Esophagus squamous epithelium (tissue), 5 donors: ENCODE results near the gene NLRP5. TPM values are rescaled to one million over a fixed set of nuclear protein-coding genes. Genes with fewer than 3 reads are reported as not detected.

Experiments used
- DNase-seq: peaks from one replicate; lab custom pipeline; 2025; lab: John Stamatoyannopoulos, UW
- H3K27ac ChIP-seq, 4 donors: fragments of 200-600 bp; sonication (generic); one replicate each; pipeline ENCODE4 v1.5.1; 2016 to 2019; ENCODE audit warnings: mild to moderate bottlenecking in 1 of 4
- H3K27me3 ChIP-seq, 4 donors: fragments of 200-600 bp; sonication (generic); 1 replicate in 3 of 4; 2 replicates in 1 of 4; pipeline versions ENCODE4 v1.5.1 to v1.6.0; 2017 to 2021; ENCODE audit warnings: antibody characterized with exemption in 1 of 4
- H3K36me3 ChIP-seq, 3 donors: fragments of 200-600 bp; sonication (generic); one replicate each; pipeline ENCODE4 v1.5.1; 2016 to 2019
- H3K4me1 ChIP-seq, 3 donors: fragments of 200-600 bp; sonication (generic); one replicate each; pipeline ENCODE4 v1.5.1; 2017 to 2019
- H3K4me3 ChIP-seq, 4 donors: fragments of 200-600 bp; sonication (generic); 1 replicate in 3 of 4; 2 replicates in 1 of 4; pipeline ENCODE4 v1.5.1; 2016 to 2019; ENCODE audit warnings: mild to moderate bottlenecking in 2 of 4, moderate library complexity in 1 of 4
- H3K9me3 ChIP-seq, 3 donors: fragments of 200-600 bp; sonication (generic); one replicate each; pipeline ENCODE4 v1.5.1; 2016 to 2019
- CTCF ChIP-seq, 6 experiments: fragments of 450-650 bp in 4 of 6; fragments of 200-600 bp in 2 of 6; sonication (generic) in 2 of 6; IDR thresholded peaks; one replicate each; pipeline ENCODE4 v1.5.1; 2016 to 2019; ENCODE audit warnings: antibody characterized with exemption in 6 of 6, mild to moderate bottlenecking in 4 of 6, moderate library complexity in 4 of 6
- POLR2A ChIP-seq, 4 donors: fragments of 450-650 bp; IDR thresholded peaks; one replicate each; pipeline ENCODE4 v1.6.1; 2017; ENCODE audit warnings: antibody characterized with exemption in 4 of 4, mild to moderate bottlenecking in 4 of 4, moderate library complexity in 3 of 4
- WGBS, 2 donors: methylation state at CpG; one replicate each; pipeline ENCODE4 v1.1.5; 2018; 5-methylcytosine and 5-hydroxymethylcytosine counted together
- intact Hi-C: fragments of 100-400 bp; cut with DNase I; formaldehyde crosslinking; loops from one replicate; pipeline ENCODE4 v1.15.0; 2022
- total RNA-seq, 4 donors: library from RNA; depleted of rRNA; stranded (reverse); fragments of >200 nt; gene quantifications; one replicate each; pipeline ENCODE4 v1.1.0, GENCODE V29; 2016
- donor health status: DM: yes; HTN: yes; CAD: no.

Gene NLRP5
- total RNA-seq, 4 donors from 2014 or later: not detected

- peaks cover 47 to 87% (median 71%) of the 10 kb centered on the region in 3 donors for H3K4me1 ChIP-seq
- intact Hi-C loops: loop anchor here (10.0 kb wide), 1 partner anchor 48 kb away; no protein-coding TSS in a partner anchor
- no peak for TF ChIP-seq POLR2A (IDR thresholded peaks at IDR 0.05)
- TF ChIP-seq CTCF (IDR thresholded peaks at IDR 0.05): no peak
- peak overlapping the region in 3 of 4 donors; percentile 30 to 71 (median 69) for H3K27ac ChIP-seq
- peaks cover 3 to 35% (median 9%) of the 10 kb centered on the region in 3 donors for H3K36me3 ChIP-seq
- H3K4me3 ChIP-seq: no peak overlapping the region
- 70 to 87% methylated on average over 2 to 11 of the region's 11 CpGs for WGBS, 2 donors
- no peaks in the 10 kb centered on the region for H3K27me3 ChIP-seq
- no peaks in the 10 kb centered on the region for H3K9me3 ChIP-seq
- no peak for DNase-seq
These were observed 120.4 kb downstream of the NLRP5 start for GRCh38 chr19:56106993-56107392.

GRCh38 chr19:56107626-56108351, 121.2 kb downstream of the NLRP5 start:
- WGBS, 2 donors: 57 to 73% methylated on average over 13 to 20 of the region's 27 CpGs

GRCh38 chr19:56108447-56109195, 122.0 kb downstream of the NLRP5 start:
- no peak for DNase-seq
- 16 to 17% methylated on average over 7 to 11 of the region's 24 CpGs for WGBS, 2 donors
- peaks cover 0 to 23% (median 0%) of the 10 kb centered on the region in 3 donors for H3K36me3 ChIP-seq
- peak overlapping the region in 2 of 4 donors; percentile 18 to 44 for H3K4me3 ChIP-seq
- peak overlapping the region in 3 of 4 donors; percentile 56 to 71 (median 69) for H3K27ac ChIP-seq
- peaks cover 62 to 93% (median 84%) of the 10 kb centered on the region in 3 donors for H3K4me1 ChIP-seq
- TF ChIP-seq POLR2A (IDR thresholded peaks at IDR 0.05): no peak
- TF ChIP-seq CTCF (IDR thresholded peaks at IDR 0.05): no peak
- H3K9me3 ChIP-seq: no peaks in the 10 kb centered on the region
- no peaks in the 10 kb centered on the region for H3K27me3 ChIP-seq
- intact Hi-C loops: loop anchor here (10.0 kb wide), 1 partner anchor 46 kb away; no protein-coding TSS in a partner anchor

More at GRCh38 chr19:56107626-56108351, 121.2 kb downstream of the NLRP5 start:
- Histone ChIP-seq H3K27me3 (no peaks in the 10 kb centered on the region), H3K4me3 (peak overlapping the region in 1 of 4 donors; percentile 44), H3K36me3 (peaks cover 0 to 29% (median under 1%) of the 10 kb centered on the region in 3 donors), H3K4me1 (peaks cover 55 to 92% (median 77%) of the 10 kb centered on the region in 3 donors), H3K27ac (peak overlapping the region in 3 of 4 donors; percentile 56 to 71 (median 69)), H3K9me3 (no peaks in the 10 kb centered on the region)
- DNase-seq: no peak
- intact Hi-C loops: loop anchor here (10.0 kb wide), 1 partner anchor 47 kb away; no protein-coding TSS in a partner anchor
- TF ChIP-seq CTCF (IDR thresholded peaks at IDR 0.05): no peak
- TF ChIP-seq POLR2A (IDR thresholded peaks at IDR 0.05): no peak

GRCh38 chr19:56109226-56109625, 122.7 kb downstream of the NLRP5 start:
- Histone ChIP-seq H3K27ac (peak overlapping the region in 3 of 4 donors; percentile 56 to 71 (median 69)), H3K36me3 (peaks cover 0 to 23% (median 0%) of the 10 kb centered on the region in 3 donors), H3K27me3 (no peaks in the 10 kb centered on the region), H3K4me1 (peaks cover 67 to 99% (median 91%) of the 10 kb centered on the region in 3 donors), H3K4me3 (peak overlapping the region in 2 of 4 donors; percentile 18 to 44), H3K9me3 (no peaks in the 10 kb centered on the region)
- DNase-seq: no peak
- 30 to 33% methylated on average over 4 to 9 of the region's 13 CpGs for WGBS, 2 donors
- intact Hi-C loops: loop anchor here (10.0 kb wide), 1 partner anchor 46 kb away; no protein-coding TSS in a partner anchor
- no peak for TF ChIP-seq CTCF (IDR thresholded peaks at IDR 0.05)
- no peak for TF ChIP-seq POLR2A (IDR thresholded peaks at IDR 0.05)
